ENCODE measurements around the gene ADAM17. TPM values are rescaled to one million over a fixed set of nuclear protein-coding genes. Genes with fewer than 3 reads are reported as not detected.

Gene ADAM17
- total RNA-seq, 4 donors from 2014 or later, result 12.9 to 17.7 (median 14.9) TPM

GRCh38 chr2:9472511-9472910, 83.1 kb downstream of the ADAM17 start:
- intact Hi-C loops (cut with DNase I), result loop anchor here (10.0 kb wide), 2 partner anchors 48 to 162 kb away; partner anchors contain the start of genes CPSF3, ITGB1BP1 and YWHAQ
- Histone ChIP-seq H3K27ac (replicated peaks in 1 of 4) (no peak overlapping the region), H3K36me3 (peaks cover 0 to 32% (median 19%) of the 10 kb centered on the region in 4 donors), H3K9me3 (no peaks in the 10 kb centered on the region), H3K4me1 (peaks cover 17 to 36% (median 33%) of the 10 kb centered on the region in 4 donors), H3K4me3 (no peak overlapping the region), H3K27me3 (no peaks in the 10 kb centered on the region)
- WGBS, result 96% methylated on average over 9 of the region's 9 CpGs
- TF ChIP-seq POLR2A (IDR thresholded peaks at IDR 0.05; ENCODE audit: low read depth), result no peak
- no peak for TF ChIP-seq POLR2AphosphoS5 (IDR thresholded peaks at IDR 0.05)
- TF ChIP-seq EP300 (IDR thresholded peaks at IDR 0.05), result no peak
- TF ChIP-seq CTCF (IDR thresholded peaks at IDR 0.05), result no peak
- DNase-seq (ENCODE audit: extremely low spot score), result no peak

- intact Hi-C loops (cut with DNase I), result loop anchor here (10.0 kb wide), 2 partner anchors 46 to 164 kb away; partner anchors contain the start of genes CPSF3, ITGB1BP1 and YWHAQ
- 72% methylated on average over 5 of the region's 5 CpGs for WGBS
- peaks cover 15 to 23% (median 20%) of the 10 kb centered on the region in 4 donors for H3K4me1 ChIP-seq
- no peak for TF ChIP-seq POLR2AphosphoS5 (IDR thresholded peaks at IDR 0.05)
- TF ChIP-seq EP300 (IDR thresholded peaks at IDR 0.05), result no peak
- TF ChIP-seq POLR2A (IDR thresholded peaks at IDR 0.05; ENCODE audit: low read depth), result no peak
- TF ChIP-seq CTCF (IDR thresholded peaks at IDR 0.05), result no peak
- H3K27ac ChIP-seq (replicated peaks in 1 of 4), result peak overlapping the region in 2 of 4 donors; percentile 13 to 21
- no peaks in the 10 kb centered on the region for H3K9me3 ChIP-seq
- H3K4me3 ChIP-seq, result no peak overlapping the region
- peaks cover 0 to 25% (median 20%) of the 10 kb centered on the region in 4 donors for H3K36me3 ChIP-seq
- no peaks in the 10 kb centered on the region for H3K27me3 ChIP-seq
- no peak for DNase-seq (ENCODE audit: extremely low spot score)
Observed at GRCh38 chr2:9471206-9471605, 84.4 kb downstream of the ADAM17 start.

DNA sequence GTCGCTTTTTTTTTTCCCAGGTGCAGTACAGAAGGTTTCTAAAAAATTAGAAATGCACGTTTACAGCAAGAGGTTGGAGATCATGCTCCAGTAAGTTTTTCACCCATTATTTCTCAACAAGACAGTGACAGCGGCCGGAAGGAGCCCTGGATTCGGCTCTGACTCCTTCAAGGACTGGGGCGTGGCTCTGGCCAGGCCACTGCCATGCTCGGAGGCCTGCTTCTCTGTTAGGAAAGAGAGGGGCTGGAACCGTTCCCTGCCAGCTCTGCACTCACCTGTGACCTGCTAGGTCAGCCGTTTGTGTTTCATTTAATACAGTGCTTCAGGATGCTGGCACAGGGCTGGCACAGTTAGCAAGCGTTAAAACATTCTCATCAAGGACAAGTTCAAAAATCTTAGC, 87.9 kb downstream of the ADAM17 start:
- Histone ChIP-seq H3K27me3 (no peaks in the 10 kb centered on the region), H3K9me3 (no peaks in the 10 kb centered on the region), H3K36me3 (peaks cover 5 to 38% (median 30%) of the 10 kb centered on the region in 4 donors), H3K4me1 (peaks cover 0 to 8% (median 5%) of the 10 kb centered on the region in 4 donors), H3K27ac (replicated peaks in 1 of 4) (no peak overlapping the region), H3K4me3 (no peak overlapping the region)
- no peak for DNase-seq (ENCODE audit: extremely low spot score)
- 96% methylated on average over 10 of the region's 10 CpGs for WGBS
- intact Hi-C loops (cut with DNase I), result no loop called here
- TF ChIP-seq POLR2AphosphoS5 (IDR thresholded peaks at IDR 0.05) (no peak), CTCF (IDR thresholded peaks at IDR 0.05) (no peak), EP300 (IDR thresholded peaks at IDR 0.05) (no peak), POLR2A (IDR thresholded peaks at IDR 0.05; ENCODE audit: low read depth) (no peak)

- DNase-seq (ENCODE audit: extremely low spot score), result no peak
- no peaks in the 10 kb centered on the region for H3K27me3 ChIP-seq
- TF ChIP-seq POLR2A (IDR thresholded peaks at IDR 0.05; ENCODE audit: low read depth) (no peak), CTCF (IDR thresholded peaks at IDR 0.05) (no peak), POLR2AphosphoS5 (IDR thresholded peaks at IDR 0.05) (no peak), EP300 (IDR thresholded peaks at IDR 0.05) (no peak)
- H3K36me3 ChIP-seq, result peaks cover 5 to 49% (median 31%) of the 10 kb centered on the region in 4 donors
- H3K4me3 ChIP-seq, result no peak overlapping the region
- 97% methylated on average over 46 of the region's 46 CpGs for WGBS
- H3K9me3 ChIP-seq, result no peaks in the 10 kb centered on the region
- no peak overlapping the region for H3K27ac ChIP-seq (replicated peaks in 1 of 4)
- peaks cover 0 to 14% (median 9%) of the 10 kb centered on the region in 4 donors for H3K4me1 ChIP-seq
- intact Hi-C loops (cut with DNase I), result no loop called here
Observed at GRCh38 chr2:9466147-9466683, 89.4 kb downstream of the ADAM17 start.

Measured in esophagus muscularis mucosa (tissue), 4 donors.